IMR-90 (cell line): ENCODE results near the gene GAL. TPM values are rescaled to one million over a fixed set of nuclear protein-coding genes. Genes with fewer than 3 reads are reported as not detected.

Experiments
- ATAC-seq: fragments of 200-7000 bp; cut with Tn5 transposase; 2 replicates; pipeline ENCODE4 v1.9.1; 2020; ENCODE audit warnings: low read depth, mild to moderate bottlenecking, moderate library complexity
- BruUV-seq: library from RNA; stranded (reverse); fragments of 400-500 nt; replicated peaks from 2 replicates; lab custom pipeline; 2021; lab: Mats Ljungman, UMichigan
- CTCF ChIA-PET: fragments of 300-600 bp; formaldehyde crosslinking; extraction: SDS; loops from one replicate; lab custom pipeline; 2021; ENCODE audit warnings: antibody characterized with exemption; lab: Yijun Ruan, JAX
- POLR2A ChIA-PET: fragments of 300-600 bp; sonication (Branson Sonifier 250); formaldehyde crosslinking; loops from one replicate; lab custom pipeline; 2022; ENCODE audit warnings: antibody characterized with exemption; ENCODE audit not compliant: unreplicated experiment; lab: Charles Lee
- DNase-seq: peaks from one replicate; pipeline ENCODE4 v3.0.0; 2013
- H2AFZ ChIP-seq: replicated peaks from 2 replicates; pipeline ENCODE3; 2013; ENCODE audit warnings: low read length, mild to moderate bottlenecking; ENCODE audit not compliant: poor library complexity
- H2AK5ac ChIP-seq: 2 replicates; pipeline ENCODE4 v1.6.1; 2013; ENCODE audit warnings: low read depth, low read length, inconsistent platforms
- H2AK9ac ChIP-seq: replicated peaks from 2 replicates; pipeline ENCODE3; 2013; ENCODE audit warnings: mild to moderate bottlenecking, low read depth, low read length, moderate library complexity; ENCODE audit not compliant: poor library complexity
- H2BK120ac ChIP-seq: 2 replicates; pipeline ENCODE4 v1.6.1; 2013; ENCODE audit warnings: low read depth, low read length, inconsistent platforms
- H2BK15ac ChIP-seq: 3 replicates; pipeline ENCODE4 v1.6.1; 2013; ENCODE audit warnings: low read depth, low read length, inconsistent platforms
- H2BK20ac ChIP-seq: 2 replicates; pipeline ENCODE4 v1.6.1; 2013; ENCODE audit warnings: low read depth, mild to moderate bottlenecking, inconsistent platforms, low read length, moderate library complexity
- H2BK5ac ChIP-seq: 2 replicates; pipeline ENCODE4 v1.6.1; 2013; ENCODE audit warnings: mild to moderate bottlenecking, low read depth, low read length, inconsistent platforms; ENCODE audit not compliant: poor library complexity, severe bottlenecking
- H3K14ac ChIP-seq: replicated peaks from 2 replicates; pipeline ENCODE4 v1.6.1; 2013; ENCODE audit warnings: low read depth, low read length, inconsistent platforms
- H3K18ac ChIP-seq: 2 replicates; pipeline ENCODE4 v1.6.1; 2013; ENCODE audit warnings: low read depth, low read length, control low read depth
- H3K23ac ChIP-seq: 2 replicates; pipeline ENCODE4 v1.6.1; 2013; ENCODE audit warnings: low read depth, low read length, inconsistent platforms
- H3K27ac ChIP-seq: 2 replicates; pipeline ENCODE4 v1.5.1; 2013; ENCODE audit warnings: mild to moderate bottlenecking, control low read depth, low read length; ENCODE audit not compliant: insufficient read depth
- H3K27me3 ChIP-seq: 2 replicates; pipeline ENCODE4 v1.6.1; 2013; ENCODE audit warnings: low read length; ENCODE audit not compliant: control insufficient read depth, insufficient read depth
- H3K36me3 ChIP-seq: 2 replicates; pipeline ENCODE4 v1.6.1; 2013; ENCODE audit warnings: low read length, mixed read lengths; ENCODE audit not compliant: control insufficient read depth, insufficient read depth
- H3K4ac ChIP-seq: 2 replicates; pipeline ENCODE4 v1.6.1; 2013; ENCODE audit warnings: low read depth, low read length, inconsistent platforms
- H3K4me1 ChIP-seq: 2 replicates; pipeline ENCODE4 v1.6.1; 2013; ENCODE audit warnings: low read length, mixed read lengths; ENCODE audit not compliant: control insufficient read depth, insufficient read depth
- H3K4me2 ChIP-seq: 2 replicates; pipeline ENCODE4 v1.6.1; 2013; ENCODE audit warnings: low read depth, mild to moderate bottlenecking, control low read depth, low read length, moderate library complexity
- H3K4me3 ChIP-seq: 2 replicates; pipeline ENCODE4 v1.5.1; 2013; ENCODE audit warnings: low read depth, mild to moderate bottlenecking, control low read depth, low read length, moderate library complexity; ENCODE audit not compliant: insufficient read depth
- H3K56ac ChIP-seq: 2 replicates; pipeline ENCODE4 v1.6.1; 2013; ENCODE audit warnings: low read length, inconsistent platforms; ENCODE audit not compliant: insufficient read depth; ENCODE audit errors: extremely low read depth
- H3K79me1 ChIP-seq, 2 experiments: 2 replicates each; pipeline ENCODE4 v1.6.1; 2013; ENCODE audit warnings: low read length in 2 of 2, inconsistent platforms in 1 of 2, low read depth in 1 of 2
- H3K9ac ChIP-seq: 2 replicates; pipeline ENCODE4 v1.6.1; 2013; ENCODE audit warnings: low read depth, low read length, control low read depth
- H3K9me1 ChIP-seq: 2 replicates; pipeline ENCODE4 v1.6.1; 2013; ENCODE audit warnings: low read length, inconsistent platforms; ENCODE audit not compliant: insufficient read depth
- H3K9me3 ChIP-seq: 2 replicates; pipeline ENCODE4 v1.6.1; 2013; ENCODE audit warnings: low read length; ENCODE audit not compliant: control insufficient read depth, insufficient read depth
- H4K20me1 ChIP-seq: 2 replicates; pipeline ENCODE4 v1.6.1; 2013; ENCODE audit warnings: low read length, inconsistent platforms; ENCODE audit not compliant: insufficient read depth
- H4K5ac ChIP-seq: 2 replicates; pipeline ENCODE4 v1.6.1; 2013; ENCODE audit warnings: mild to moderate bottlenecking, low read depth, low read length, control low read depth
- H4K8ac ChIP-seq, 2 experiments: 2 replicates each; pipeline ENCODE4 v1.6.1; 2013; ENCODE audit warnings: low read depth in 2 of 2, low read length in 2 of 2, control low read depth in 1 of 2, inconsistent platforms in 1 of 2
- H4K91ac ChIP-seq: 2 replicates; pipeline ENCODE4 v1.6.1; 2013; ENCODE audit warnings: low read depth, low read length, inconsistent platforms; ENCODE audit not compliant: insufficient read depth
- BHLHE40 ChIP-seq: fragments of 150-350 bp; IDR thresholded peaks from 2 replicates; pipeline ENCODE4 v1.6.1; 2016; ENCODE audit warnings: mild to moderate bottlenecking, low read depth, low read length
- CEBPB ChIP-seq: IDR thresholded peaks from 2 replicates; pipeline ENCODE4 v1.6.1; 2012; ENCODE audit warnings: low read depth, low read length, improper control_type of control experiment
- CHD1 ChIP-seq: IDR thresholded peaks from 2 replicates; pipeline ENCODE4 v1.6.1; 2012; ENCODE audit warnings: low read depth, low read length, improper control_type of control experiment
- FOS ChIP-seq: fragments of 150-350 bp; IDR thresholded peaks from 2 replicates; pipeline ENCODE4 v1.6.1; 2016; ENCODE audit warnings: low read depth, low read length
- MAFK ChIP-seq: IDR thresholded peaks from 2 replicates; pipeline ENCODE4 v1.6.1; 2012; ENCODE audit warnings: low read depth, low read length, improper control_type of control experiment
- MAZ ChIP-seq: IDR thresholded peaks from 2 replicates; pipeline ENCODE4 v1.6.1; 2012; ENCODE audit warnings: low read depth, mild to moderate bottlenecking, low read length, improper control_type of control experiment, moderate library complexity, borderline replicate concordance
- MXI1 ChIP-seq: IDR thresholded peaks from 2 replicates; pipeline ENCODE4 v1.6.1; 2012; ENCODE audit warnings: low read depth, mild to moderate bottlenecking, low read length, moderate library complexity, borderline replicate concordance
- NFE2L2 ChIP-seq: fragments of 150-350 bp; IDR thresholded peaks from 2 replicates; pipeline ENCODE4 v1.6.1; 2016; ENCODE audit warnings: low read depth, mild to moderate bottlenecking, low read length
- POLR2A ChIP-seq: IDR thresholded peaks from 2 replicates; pipeline ENCODE4 v1.6.1; 2012; ENCODE audit warnings: mild to moderate bottlenecking, low read depth, low read length
- RAD21 ChIP-seq: IDR thresholded peaks from 2 replicates; pipeline ENCODE4 v1.6.1; 2012; ENCODE audit warnings: low read length, improper control_type of control experiment
- RCOR1 ChIP-seq: IDR thresholded peaks from 2 replicates; pipeline ENCODE4 v1.6.1; 2012; ENCODE audit warnings: mild to moderate bottlenecking, low read length, improper control_type of control experiment; ENCODE audit not compliant: insufficient replicate concordance
- RFX5 ChIP-seq: IDR thresholded peaks from 2 replicates; pipeline ENCODE4 v1.8.0; 2012; ENCODE audit warnings: low read depth, mild to moderate bottlenecking, low read length, moderate library complexity
- SMC3 ChIP-seq: fragments of 150-350 bp; IDR thresholded peaks from 2 replicates; pipeline ENCODE4 v1.6.1; 2016; ENCODE audit warnings: low read depth, mild to moderate bottlenecking, antibody characterized with exemption, low read length, moderate library complexity
- WGBS, 2 experiments: methylation state at CpG; one replicate each; pipeline versions ENCODE4 v1.1.5 to v1.1.7; 2013; ENCODE audit warnings: missing lambda C conversion rate in 2 of 2; ENCODE audit not compliant: insufficient read length in 1 of 2; ENCODE audit errors: extremely low coverage in 2 of 2; 5-methylcytosine and 5-hydroxymethylcytosine counted together
- dilution Hi-C: fragments of 300-500 bp; cut with HindIII; formaldehyde crosslinking; loops from one replicate; pipeline ENCODE4 v1.14.3; 2018; ENCODE audit warnings: low sequenced_read_pairs; ENCODE audit not compliant: unreplicated experiment
- in situ Hi-C: fragments of 300-500 bp; cut with MboI; formaldehyde crosslinking; loops from 3 replicates; pipeline ENCODE4 v1.14.3; 2019; ENCODE audit warnings: low sequenced_read_pairs, inconsistent platforms, mixed read lengths
- intact Hi-C: fragments of 100-400 bp; cut with micrococcal nuclease; formaldehyde crosslinking; loops from 2 replicates; pipeline ENCODE4 v1.10.0; 2022
- polyA plus RNA-seq, 3 experiments: library from polyadenylated mRNA; depleted of rRNA; stranded (reverse); fragments of >200 nt; gene quantifications; 2 replicates each; pipeline ENCODE4 v1.2.3, GENCODE V29; 2012; ENCODE audit warnings: low replicate concordance in 1 of 3
- total RNA-seq: library from RNA; depleted of rRNA; stranded (reverse); fragments of >200 nt; gene quantifications from 2 replicates; pipeline ENCODE4 v1.2.3, GENCODE V29; 2012
- TF ChIP-seq, protein P1 (sequence below): fragments of 150-350 bp; IDR thresholded peaks from 2 replicates; pipeline ENCODE4 v1.6.1; 2017; ENCODE audit warnings: mild to moderate bottlenecking, antibody characterized with exemption, low read length, low read depth
- TF ChIP-seq, protein P2 (sequence below): fragments of 150-350 bp; IDR thresholded peaks from 2 replicates; pipeline ENCODE4 v1.6.1; 2016; ENCODE audit warnings: low read depth, mild to moderate bottlenecking, low read length, moderate library complexity, borderline replicate concordance
- TF ChIP-seq, protein P3 (sequence below): conservative IDR thresholded peaks from 2 replicates; pipeline ENCODE4 v1.5.1; 2012; ENCODE audit warnings: mild to moderate bottlenecking, low read depth, low read length, improper control_type of control experiment

GAL gene
- total and polyA plus RNA-seq, 2 of the 4 experiments (the other 2 are of a cell fraction) = 2.0 TPM; not detected in 1

DNA sequence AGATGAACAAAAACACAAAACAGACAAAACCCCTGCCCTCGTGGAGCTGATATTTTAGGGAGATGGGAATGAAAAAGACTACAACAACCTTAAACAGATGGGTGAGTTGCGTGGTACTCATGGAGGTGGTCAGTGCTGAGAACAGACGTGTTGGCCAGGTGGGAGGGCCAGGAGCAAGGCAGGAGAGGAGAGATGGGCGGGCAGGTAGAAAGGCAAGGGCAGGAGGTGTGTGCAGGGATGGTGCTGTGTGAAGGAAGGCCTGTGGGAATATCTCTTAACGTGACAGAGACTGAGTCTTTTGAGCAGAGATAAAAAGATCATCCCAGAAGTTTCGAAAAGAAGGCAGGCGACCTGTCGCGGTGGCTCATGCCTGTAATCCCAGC, 7.0 kb downstream of the GAL start:
- no peaks in the 10 kb centered on the region for H3K79me1 ChIP-seq
- no peak overlapping the region for H2BK15ac ChIP-seq
- no peak overlapping the region for H2AK9ac ChIP-seq
- no peaks in the 10 kb centered on the region for H3K9me1 ChIP-seq
- POLR2A ChIA-PET = no interaction called here
- TF ChIP-seq CEBPB (no peak), RCOR1 (no peak), CHD1 (no peak), POLR2A (no peak), MXI1 (no peak), BHLHE40 (no peak), RFX5 (no peak), SMC3 (no peak), FOS (no peak), NFE2L2 (no peak), MAFK (no peak), MAZ (no peak), RAD21 (no peak)
- TF ChIP-seq, protein P1, sequence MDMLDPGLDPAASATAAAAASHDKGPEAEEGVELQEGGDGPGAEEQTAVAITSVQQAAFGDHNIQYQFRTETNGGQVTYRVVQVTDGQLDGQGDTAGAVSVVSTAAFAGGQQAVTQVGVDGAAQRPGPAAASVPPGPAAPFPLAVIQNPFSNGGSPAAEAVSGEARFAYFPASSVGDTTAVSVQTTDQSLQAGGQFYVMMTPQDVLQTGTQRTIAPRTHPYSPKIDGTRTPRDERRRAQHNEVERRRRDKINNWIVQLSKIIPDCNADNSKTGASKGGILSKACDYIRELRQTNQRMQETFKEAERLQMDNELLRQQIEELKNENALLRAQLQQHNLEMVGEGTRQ = no peak
- TF ChIP-seq, protein P2, sequence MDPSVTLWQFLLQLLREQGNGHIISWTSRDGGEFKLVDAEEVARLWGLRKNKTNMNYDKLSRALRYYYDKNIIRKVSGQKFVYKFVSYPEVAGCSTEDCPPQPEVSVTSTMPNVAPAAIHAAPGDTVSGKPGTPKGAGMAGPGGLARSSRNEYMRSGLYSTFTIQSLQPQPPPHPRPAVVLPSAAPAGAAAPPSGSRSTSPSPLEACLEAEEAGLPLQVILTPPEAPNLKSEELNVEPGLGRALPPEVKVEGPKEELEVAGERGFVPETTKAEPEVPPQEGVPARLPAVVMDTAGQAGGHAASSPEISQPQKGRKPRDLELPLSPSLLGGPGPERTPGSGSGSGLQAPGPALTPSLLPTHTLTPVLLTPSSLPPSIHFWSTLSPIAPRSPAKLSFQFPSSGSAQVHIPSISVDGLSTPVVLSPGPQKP = no peak
- TF ChIP-seq, protein P3, sequence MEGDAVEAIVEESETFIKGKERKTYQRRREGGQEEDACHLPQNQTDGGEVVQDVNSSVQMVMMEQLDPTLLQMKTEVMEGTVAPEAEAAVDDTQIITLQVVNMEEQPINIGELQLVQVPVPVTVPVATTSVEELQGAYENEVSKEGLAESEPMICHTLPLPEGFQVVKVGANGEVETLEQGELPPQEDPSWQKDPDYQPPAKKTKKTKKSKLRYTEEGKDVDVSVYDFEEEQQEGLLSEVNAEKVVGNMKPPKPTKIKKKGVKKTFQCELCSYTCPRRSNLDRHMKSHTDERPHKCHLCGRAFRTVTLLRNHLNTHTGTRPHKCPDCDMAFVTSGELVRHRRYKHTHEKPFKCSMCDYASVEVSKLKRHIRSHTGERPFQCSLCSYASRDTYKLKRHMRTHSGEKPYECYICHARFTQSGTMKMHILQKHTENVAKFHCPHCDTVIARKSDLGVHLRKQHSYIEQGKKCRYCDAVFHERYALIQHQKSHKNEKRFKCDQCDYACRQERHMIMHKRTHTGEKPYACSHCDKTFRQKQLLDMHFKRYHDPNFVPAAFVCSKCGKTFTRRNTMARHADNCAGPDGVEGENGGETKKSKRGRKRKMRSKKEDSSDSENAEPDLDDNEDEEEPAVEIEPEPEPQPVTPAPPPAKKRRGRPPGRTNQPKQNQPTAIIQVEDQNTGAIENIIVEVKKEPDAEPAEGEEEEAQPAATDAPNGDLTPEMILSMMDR = no peak
- H2BK20ac ChIP-seq = no peak overlapping the region
- no peak overlapping the region for H4K8ac ChIP-seq
- peaks cover 3% of the 10 kb centered on the region for H3K9me3 ChIP-seq
- no peak overlapping the region for H3K56ac ChIP-seq
- H3K4me2 ChIP-seq = no peak overlapping the region
- H3K23ac ChIP-seq = no peak overlapping the region
- no peak overlapping the region for H2AFZ ChIP-seq
- no peak overlapping the region for H4K91ac ChIP-seq
- no peak overlapping the region for H2BK5ac ChIP-seq
- ATAC-seq (no peak), DNase-seq (no peak)
- no peak overlapping the region for H2AK5ac ChIP-seq
- H3K14ac ChIP-seq = no peak overlapping the region
- dilution Hi-C loops = no loop called here
- 61% methylated on average over 4 of the region's 9 CpGs; no CpG with 5 or more reads in 1 of the 2 experiments for WGBS, 2 experiments
- in situ Hi-C loops = no loop called here
- no peaks in the 10 kb centered on the region for H3K36me3 ChIP-seq
- peaks cover 47% of the 10 kb centered on the region for H3K27me3 ChIP-seq
- no peaks in the 10 kb centered on the region for H3K4me1 ChIP-seq
- no peak overlapping the region for H3K18ac ChIP-seq
- no peaks in the 10 kb centered on the region for H4K20me1 ChIP-seq
- CTCF ChIA-PET = no interaction called here
- intact Hi-C loops = no loop called here
- H3K9ac ChIP-seq = no peak overlapping the region
- no peak overlapping the region for H3K4ac ChIP-seq
- H4K5ac ChIP-seq = no peak overlapping the region
- H3K27ac ChIP-seq = no peak overlapping the region
- H2BK120ac ChIP-seq = no peak overlapping the region
- no TSS peak for BruUV-seq
- no peak overlapping the region for H3K4me3 ChIP-seq
